Colon (tissue), 2 donors: Measurements from ENCODE around the gene RBM25.
"Not testable (repeated sequence)": the region's sequence is repeated elsewhere in the genome, so short reads cannot be mapped to it uniquely, and the experiment has no call there.

Source experiments
- FAIRE-seq: peaks from 2 replicates; lab custom pipeline; 2012; peaks lifted over from hg19 to GRCh38; lab: Jason Lieb, UNC
- donor health status: control.
- donor health status: control.

RBM25 gene

DNA sequence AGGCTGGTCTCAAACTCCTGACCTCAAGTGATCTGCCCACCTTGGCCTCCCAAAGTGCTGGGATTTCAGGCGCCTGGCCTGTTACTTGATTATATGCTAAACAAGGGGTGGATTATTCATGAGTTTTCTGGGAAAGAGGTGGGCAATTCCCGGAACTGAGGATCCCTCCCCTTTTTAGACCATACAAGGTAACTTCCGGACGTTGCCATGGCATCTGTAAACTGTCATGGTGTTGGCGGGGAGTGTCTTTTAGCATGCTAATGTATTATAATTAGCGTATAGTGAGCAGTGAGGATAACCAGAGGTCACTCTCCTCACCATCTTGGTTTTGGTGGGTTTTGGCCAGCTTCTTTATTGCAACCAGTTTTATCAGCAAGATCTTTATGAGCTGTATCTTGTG is 111.5 kb downstream of the RBM25 start:
- FAIRE-seq = not testable (repeated sequence)

DNA sequence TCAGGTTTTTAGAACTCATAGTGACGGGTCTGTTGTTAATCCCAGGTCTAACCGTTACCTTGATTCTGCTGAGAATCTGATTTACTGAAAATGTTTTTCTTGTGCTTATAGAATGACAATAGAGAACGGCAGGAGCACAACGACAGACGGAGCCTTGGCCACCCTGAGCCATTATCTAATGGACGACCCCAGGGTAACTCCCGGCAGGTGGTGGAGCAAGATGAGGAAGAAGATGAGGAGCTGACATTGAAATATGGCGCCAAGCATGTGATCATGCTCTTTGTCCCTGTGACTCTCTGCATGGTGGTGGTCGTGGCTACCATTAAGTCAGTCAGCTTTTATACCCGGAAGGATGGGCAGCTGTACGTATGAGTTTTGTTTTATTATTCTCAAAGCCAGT is 112.4 kb downstream of the RBM25 start:
- FAIRE-seq = no peak

DNA sequence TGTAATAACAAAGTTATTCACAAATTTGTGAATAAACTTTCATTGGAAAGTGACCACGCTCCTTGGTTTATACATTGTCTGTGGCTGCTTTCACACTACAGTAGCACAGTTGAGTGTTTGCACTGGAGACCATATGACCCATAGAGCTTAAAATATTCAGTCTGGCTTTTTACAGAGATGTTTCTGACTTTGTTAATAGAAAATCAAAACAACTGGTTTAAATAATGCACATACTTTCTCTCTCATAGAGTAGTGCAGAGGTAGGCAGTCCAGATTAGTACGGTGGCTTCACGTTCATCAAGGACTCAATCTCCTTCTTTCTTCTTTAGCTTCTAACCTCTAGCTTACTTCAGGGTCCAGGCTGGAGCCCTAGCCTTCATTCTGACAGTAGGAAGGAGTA is 114.2 kb downstream of the RBM25 start:
- no peak for FAIRE-seq

DNA sequence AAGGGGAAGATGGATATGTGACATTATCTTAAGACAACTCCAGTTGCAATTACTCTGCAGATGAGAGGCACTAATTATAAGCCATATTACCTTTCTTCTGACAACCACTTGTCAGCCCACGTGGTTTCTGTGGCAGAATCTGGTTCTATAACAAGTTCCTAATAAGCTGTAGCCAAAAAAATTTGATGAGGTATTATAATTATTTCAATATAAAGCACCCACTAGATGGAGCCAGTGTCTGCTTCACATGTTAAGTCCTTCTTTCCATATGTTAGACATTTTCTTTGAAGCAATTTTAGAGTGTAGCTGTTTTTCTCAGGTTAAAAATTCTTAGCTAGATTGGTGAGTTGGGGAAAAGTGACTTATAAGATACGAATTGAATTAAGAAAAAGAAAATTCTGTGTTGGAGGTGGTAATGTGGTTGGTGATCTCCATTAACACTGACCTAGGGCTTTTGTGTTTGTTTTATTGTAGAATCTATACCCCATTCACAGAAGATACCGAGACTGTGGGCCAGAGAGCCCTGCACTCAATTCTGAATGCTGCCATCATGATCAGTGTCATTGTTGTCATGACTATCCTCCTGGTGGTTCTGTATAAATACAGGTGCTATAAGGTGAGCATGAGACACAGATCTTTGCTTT is 114.9 kb downstream of the RBM25 start:
- FAIRE-seq = no peak
